Neural cell (in vitro differentiated cells): ENCODE data around the gene TRIO. TPM values are rescaled to one million over a fixed set of nuclear protein-coding genes. Genes with fewer than 3 reads are reported as not detected.

Source experiments
- H2AFZ ChIP-seq: fragments of 200-600, 300-800 bp; sonication (generic), shearing (Covaris generic); 2 replicates; pipeline ENCODE4 v1.6.0; 2014; ENCODE audit warnings: low read depth, mild to moderate bottlenecking, antibody characterized with exemption, low read length, moderate library complexity
- H3F3A ChIP-seq: fragments of 200-600 bp; shearing (Covaris generic); 2 replicates; pipeline ENCODE4 v1.6.1; 2016; ENCODE audit warnings: mild to moderate bottlenecking, moderate library complexity, mixed read lengths, antibody characterized with exemption, low read length; ENCODE audit not compliant: insufficient read depth, poor library complexity, severe bottlenecking
- H3K27ac ChIP-seq: fragments of 200-600, 300-800 bp; sonication (generic), shearing (Covaris generic); 2 replicates; pipeline ENCODE4 v1.5.1; 2014; ENCODE audit warnings: mild to moderate bottlenecking, low read length, moderate library complexity
- H3K27me3 ChIP-seq: fragments of 300-800, 200-600 bp; sonication (generic), shearing (Covaris generic); 2 replicates; pipeline ENCODE4 v1.6.0; 2014; ENCODE audit warnings: mild to moderate bottlenecking, low read depth, low read length, moderate library complexity; ENCODE audit not compliant: insufficient read depth
- H3K36me3 ChIP-seq: fragments of 300-800, 200-600 bp; sonication (generic), shearing (Covaris generic); 2 replicates; pipeline ENCODE4 v1.5.1; 2014; ENCODE audit warnings: mild to moderate bottlenecking, antibody characterized with exemption, low read length, moderate library complexity; ENCODE audit not compliant: insufficient read depth
- H3K4me2 ChIP-seq: fragments of 300-800, 200-600 bp; sonication (generic), shearing (Covaris generic); 2 replicates; pipeline ENCODE4 v1.6.0; 2014; ENCODE audit warnings: mild to moderate bottlenecking, low read length
- H3K4me3 ChIP-seq: fragments of 300-800, 200-600 bp; sonication (generic), shearing (Covaris generic); 2 replicates; pipeline ENCODE4 v1.5.1; 2014; ENCODE audit warnings: mild to moderate bottlenecking, low read length, moderate library complexity
- H3K79me2 ChIP-seq: fragments of 200-600 bp; shearing (Covaris generic); replicated peaks from 2 replicates; pipeline ENCODE4 v1.6.0; 2014; ENCODE audit warnings: mild to moderate bottlenecking, low read length, moderate library complexity; ENCODE audit not compliant: insufficient read depth
- H3K9ac ChIP-seq: fragments of 300-800, 200-600 bp; sonication (generic), shearing (Covaris generic); 2 replicates; pipeline ENCODE4 v1.6.1; 2016; ENCODE audit warnings: mild to moderate bottlenecking, low read length, mixed read lengths
- H3K9me2 ChIP-seq: fragments of 200-600 bp; shearing (Covaris generic); 2 replicates; pipeline ENCODE4 v1.6.1; 2016; ENCODE audit warnings: mild to moderate bottlenecking, low read length, mixed read lengths; ENCODE audit not compliant: insufficient read depth
- H3K9me3 ChIP-seq: fragments of 200-600, 300-800 bp; sonication (generic), shearing (Covaris generic); 2 replicates; pipeline ENCODE4 v1.6.1; 2016; ENCODE audit warnings: mild to moderate bottlenecking, mixed run types, low read length, moderate library complexity, mixed read lengths
- H4K20me1 ChIP-seq: fragments of 200-600 bp; shearing (Covaris generic); 2 replicates; pipeline ENCODE4 v1.6.1; 2016; ENCODE audit warnings: mild to moderate bottlenecking, mixed run types; ENCODE audit not compliant: insufficient read depth
- EP300 ChIP-seq: fragments of 450-650 bp; conservative IDR thresholded peaks from 2 replicates; pipeline ENCODE4 v1.6.1; 2014; ENCODE audit warnings: antibody characterized with exemption, mild to moderate bottlenecking, moderate library complexity; ENCODE audit not compliant: poor library complexity, severe bottlenecking
- EZH2 ChIP-seq: fragments of 200-600, 300-800 bp; shearing (Covaris generic), sonication (generic); IDR thresholded peaks from 2 replicates; pipeline ENCODE4 v1.6.1; 2014; ENCODE audit warnings: antibody characterized with exemption, low read length, borderline replicate concordance, mild to moderate bottlenecking; ENCODE audit not compliant: insufficient read depth, poor library complexity, severe bottlenecking
- MXI1 ChIP-seq: fragments of 450-650 bp; conservative IDR thresholded peaks from 2 replicates; pipeline ENCODE4 v1.6.1; 2014; ENCODE audit warnings: antibody characterized with exemption, mild to moderate bottlenecking; ENCODE audit not compliant: poor library complexity, severe bottlenecking
- POLR2AphosphoS5 ChIP-seq: IDR thresholded peaks from 2 replicates; pipeline ENCODE4 v1.6.1; 2012
- RAD21 ChIP-seq: fragments of 450-650 bp; conservative IDR thresholded peaks from 2 replicates; pipeline ENCODE4 v1.6.1; 2014; ENCODE audit warnings: antibody characterized with exemption, mild to moderate bottlenecking, moderate library complexity
- REST ChIP-seq: IDR thresholded peaks from 2 replicates; pipeline ENCODE4 v1.6.1; 2012; ENCODE audit warnings: borderline replicate concordance
- SMC3 ChIP-seq: fragments of 450-650 bp; conservative IDR thresholded peaks from 2 replicates; pipeline ENCODE4 v1.6.1; 2014; ENCODE audit warnings: antibody characterized with exemption, mild to moderate bottlenecking, moderate library complexity; ENCODE audit not compliant: poor library complexity
- TAF1 ChIP-seq: IDR thresholded peaks from 2 replicates; pipeline ENCODE4 v1.6.1; 2012; ENCODE audit warnings: low read depth
- polyA plus RNA-seq: library from polyadenylated mRNA; depleted of rRNA; stranded (reverse); fragments of >200 nt; gene quantifications from 2 replicates; pipeline ENCODE4 v1.2.3, GENCODE V29; 2014
- TF ChIP-seq, protein P1 (sequence below): fragments of 450-650 bp; IDR thresholded peaks from 2 replicates; pipeline ENCODE4 v1.5.1; 2014; ENCODE audit warnings: antibody characterized with exemption, mild to moderate bottlenecking, moderate library complexity; ENCODE audit not compliant: poor library complexity, severe bottlenecking

The TRIO gene
- polyA plus RNA-seq, 1 donor from 2014 or later = 168 TPM

- H3K9me3 ChIP-seq = no peaks in the 10 kb centered on the region
- H3K79me2 ChIP-seq = no peaks in the 10 kb centered on the region
- H3K27me3 ChIP-seq = no peaks in the 10 kb centered on the region
- TF ChIP-seq SMC3 (no peak), MXI1 (no peak), TAF1 (no peak), REST (no peak), EP300 (no peak), RAD21 (no peak)
- H3K4me3 ChIP-seq = no peak overlapping the region
- no peak overlapping the region for H3K9ac ChIP-seq
- H4K20me1 ChIP-seq = no peaks in the 10 kb centered on the region
- no peak overlapping the region for H3K4me2 ChIP-seq
- no peak overlapping the region for H2AFZ ChIP-seq
- H3F3A ChIP-seq = no peaks in the 10 kb centered on the region
- no peaks in the 10 kb centered on the region for H3K9me2 ChIP-seq
- no peak overlapping the region for H3K27ac ChIP-seq
- peaks cover 29% of the 10 kb centered on the region for H3K36me3 ChIP-seq
Measured at GRCh38 chr5:14481349-14481748, 338.2 kb downstream of the TRIO start.

GRCh38 chr5:14482085-14482484 lies 338.9 kb downstream of the TRIO start:
- no peaks in the 10 kb centered on the region for H3K79me2 ChIP-seq
- no peaks in the 10 kb centered on the region for H4K20me1 ChIP-seq
- TF ChIP-seq RAD21 = no peak
- no peak for TF ChIP-seq SMC3
- TF ChIP-seq REST = no peak
- no peak for TF ChIP-seq POLR2AphosphoS5
- no peak for TF ChIP-seq MXI1
- TF ChIP-seq TAF1 = no peak
- TF ChIP-seq, protein P1, sequence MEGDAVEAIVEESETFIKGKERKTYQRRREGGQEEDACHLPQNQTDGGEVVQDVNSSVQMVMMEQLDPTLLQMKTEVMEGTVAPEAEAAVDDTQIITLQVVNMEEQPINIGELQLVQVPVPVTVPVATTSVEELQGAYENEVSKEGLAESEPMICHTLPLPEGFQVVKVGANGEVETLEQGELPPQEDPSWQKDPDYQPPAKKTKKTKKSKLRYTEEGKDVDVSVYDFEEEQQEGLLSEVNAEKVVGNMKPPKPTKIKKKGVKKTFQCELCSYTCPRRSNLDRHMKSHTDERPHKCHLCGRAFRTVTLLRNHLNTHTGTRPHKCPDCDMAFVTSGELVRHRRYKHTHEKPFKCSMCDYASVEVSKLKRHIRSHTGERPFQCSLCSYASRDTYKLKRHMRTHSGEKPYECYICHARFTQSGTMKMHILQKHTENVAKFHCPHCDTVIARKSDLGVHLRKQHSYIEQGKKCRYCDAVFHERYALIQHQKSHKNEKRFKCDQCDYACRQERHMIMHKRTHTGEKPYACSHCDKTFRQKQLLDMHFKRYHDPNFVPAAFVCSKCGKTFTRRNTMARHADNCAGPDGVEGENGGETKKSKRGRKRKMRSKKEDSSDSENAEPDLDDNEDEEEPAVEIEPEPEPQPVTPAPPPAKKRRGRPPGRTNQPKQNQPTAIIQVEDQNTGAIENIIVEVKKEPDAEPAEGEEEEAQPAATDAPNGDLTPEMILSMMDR = no peak
- TF ChIP-seq EZH2 = no peak
- no peak for TF ChIP-seq EP300
- no peak overlapping the region for H2AFZ ChIP-seq
- H3K9me2 ChIP-seq = no peaks in the 10 kb centered on the region
- H3K4me3 ChIP-seq = no peak overlapping the region
- no peak overlapping the region for H3K27ac ChIP-seq
- no peaks in the 10 kb centered on the region for H3F3A ChIP-seq
- no peak overlapping the region for H3K9ac ChIP-seq
- H3K4me2 ChIP-seq = no peak overlapping the region
- no peaks in the 10 kb centered on the region for H3K9me3 ChIP-seq
- no peaks in the 10 kb centered on the region for H3K27me3 ChIP-seq
- H3K36me3 ChIP-seq = peaks cover 29% of the 10 kb centered on the region
